ENCODE measurements around the gene APOBEC3B. TPM values are rescaled to one million over a fixed set of nuclear protein-coding genes. Genes with fewer than 3 reads are reported as not detected.
"Not testable (repeated sequence)": the region's sequence is repeated elsewhere in the genome, so short reads cannot be mapped to it uniquely, and the experiment has no call there.

The APOBEC3B gene
- total RNA-seq, 4 donors from 2014 or later = 7.8 to 15.3 (median 10.9) TPM; not detected in 1

- Histone ChIP-seq H3K9me3 (no peaks in the 10 kb centered on the region), H3K4me3 (no peak overlapping the region), H3K36me3 (no peaks in the 10 kb centered on the region), H3K27me3 (no peaks in the 10 kb centered on the region), H3K27ac (no peak overlapping the region), H3K4me1 (peaks cover 8 to 30% (median 20%) of the 10 kb centered on the region in 4 donors)
- intact Hi-C loops (cut with DNase I; ENCODE audit: low total_unique reads) (no loop called here), in situ Hi-C loops (cut with MboI; ENCODE audit: low pct_ligation_motif_present in 1 of 4, low pct_unique_long_range_greater_than_20kb in 1 of 4, low sequenced_read_pairs in 3 of 4) (loop anchor here in 2 of 4 donors (25.0 kb wide), 2 partner anchors 96 to 296 kb away; partner anchors contain the start of gene RPL3 (in 2 of the 2))
- 97 to 100% methylated on average over 1 to 13 of the region's 13 CpGs for WGBS, 2 donors (ENCODE audit: low coverage in 1 of 2)
- TF ChIP-seq EP300 (IDR thresholded peaks at IDR 0.05; ENCODE audit: low read depth) (no peak), POLR2A (IDR thresholded peaks at IDR 0.05) (no peak), CTCF (IDR thresholded peaks at IDR 0.05) (no peak), POLR2AphosphoS5 (IDR thresholded peaks at IDR 0.05) (no peak)
- DNase-seq = no peak
Observed at GRCh38 chr22:39016592-39016991, 34.4 kb downstream of the APOBEC3B start.

GRCh38 chr22:39017596-39018365 is 35.6 kb downstream of the APOBEC3B start:
- in situ Hi-C loops (cut with MboI; ENCODE audit: low pct_ligation_motif_present in 1 of 4, low pct_unique_long_range_greater_than_20kb in 1 of 4, low sequenced_read_pairs in 3 of 4) = loop anchor here in 2 of 4 donors (25.0 kb wide), 2 partner anchors 95 to 295 kb away; partner anchors contain the start of gene RPL3 (in 2 of the 2)
- Histone ChIP-seq H3K27ac (no peak overlapping the region), H3K4me1 (peaks cover 14 to 40% (median 26%) of the 10 kb centered on the region in 4 donors), H3K27me3 (no peaks in the 10 kb centered on the region), H3K36me3 (no peaks in the 10 kb centered on the region), H3K4me3 (no peak overlapping the region), H3K9me3 (no peaks in the 10 kb centered on the region)
- WGBS, 2 donors (ENCODE audit: low coverage in 1 of 2) = 83 to 86% methylated on average over 7 to 18 of the region's 18 CpGs
- intact Hi-C loops (cut with DNase I; ENCODE audit: low total_unique reads) = no loop called here
- DNase-seq = no peak
- TF ChIP-seq POLR2AphosphoS5 (IDR thresholded peaks at IDR 0.05) (no peak), CTCF (IDR thresholded peaks at IDR 0.05) (no peak), EP300 (IDR thresholded peaks at IDR 0.05; ENCODE audit: low read depth) (no peak), POLR2A (IDR thresholded peaks at IDR 0.05) (no peak)

GRCh38 chr22:39020021-39020651 is 38.0 kb downstream of the APOBEC3B start:
- 39 to 53% methylated on average over 8 to 15 of the region's 15 CpGs for WGBS, 2 donors (ENCODE audit: low coverage in 1 of 2)
- in situ Hi-C loops (cut with MboI; ENCODE audit: low pct_ligation_motif_present in 1 of 4, low pct_unique_long_range_greater_than_20kb in 1 of 4, low sequenced_read_pairs in 3 of 4) = loop anchor here in 2 of 4 donors (25.0 kb wide), 2 partner anchors 92 to 292 kb away; partner anchors contain the start of gene RPL3 (in 2 of the 2)
- intact Hi-C loops (cut with DNase I; ENCODE audit: low total_unique reads); H3K36me3 ChIP-seq; H3K27me3 ChIP-seq; H3K9me3 ChIP-seq; DNase-seq: not testable (repeated sequence)
- peaks cover 10 to 25% (median 16%) of the 10 kb centered on the region in 4 donors for H3K4me1 ChIP-seq
- H3K4me3 ChIP-seq = peak overlapping the region in 3 of 4 donors; percentile 19 to 61 (median 40)
- H3K27ac ChIP-seq = peak overlapping the region; percentile 82 to 91 (median 89)

- in situ Hi-C loops (cut with MboI; ENCODE audit: low pct_ligation_motif_present in 1 of 4, low pct_unique_long_range_greater_than_20kb in 1 of 4, low sequenced_read_pairs in 3 of 4) (loop anchor here in 2 of 4 donors (25.0 kb wide), 2 partner anchors 91 to 291 kb away; partner anchors contain the start of gene RPL3 (in 2 of the 2)), intact Hi-C loops (cut with DNase I; ENCODE audit: low total_unique reads) (no loop called here)
- Histone ChIP-seq H3K9me3 (no peaks in the 10 kb centered on the region), H3K36me3 (no peaks in the 10 kb centered on the region), H3K4me3 (peak overlapping the region; percentile 37 to 61 (median 46)), H3K27me3 (no peaks in the 10 kb centered on the region), H3K27ac (peak overlapping the region; percentile 82 to 91 (median 89)), H3K4me1 (peaks cover 5 to 19% (median 14%) of the 10 kb centered on the region in 4 donors)
- 36 to 61% methylated on average over 4 to 9 of the region's 9 CpGs for WGBS, 2 donors (ENCODE audit: low coverage in 1 of 2)
- peak; percentile 19 for DNase-seq
- TF ChIP-seq POLR2AphosphoS5 (IDR thresholded peaks at IDR 0.05) = no peak
- TF ChIP-seq POLR2A (IDR thresholded peaks at IDR 0.05) = no peak
Observed at GRCh38 chr22:39021552-39022250, 39.6 kb downstream of the APOBEC3B start.
